ENCODE data around the gene TMC8.

TMC8 gene

GRCh38 chr17:78089576-78090281 is 40.8 kb upstream of the TMC8 start:
- no peak overlapping the region for H3K9ac ChIP-seq (ENCODE audit: low read depth, low read length, poor library complexity, severe bottlenecking)
- H3F3A ChIP-seq (ENCODE audit: low read depth): no peaks in the 10 kb centered on the region
- no peaks in the 10 kb centered on the region for H4K20me1 ChIP-seq (ENCODE audit: insufficient read depth, low read length, poor library complexity, severe bottlenecking)
- H3K4me3 ChIP-seq (ENCODE audit: low read length, poor library complexity, severe bottlenecking): no peak overlapping the region
- TF ChIP-seq, protein P1, sequence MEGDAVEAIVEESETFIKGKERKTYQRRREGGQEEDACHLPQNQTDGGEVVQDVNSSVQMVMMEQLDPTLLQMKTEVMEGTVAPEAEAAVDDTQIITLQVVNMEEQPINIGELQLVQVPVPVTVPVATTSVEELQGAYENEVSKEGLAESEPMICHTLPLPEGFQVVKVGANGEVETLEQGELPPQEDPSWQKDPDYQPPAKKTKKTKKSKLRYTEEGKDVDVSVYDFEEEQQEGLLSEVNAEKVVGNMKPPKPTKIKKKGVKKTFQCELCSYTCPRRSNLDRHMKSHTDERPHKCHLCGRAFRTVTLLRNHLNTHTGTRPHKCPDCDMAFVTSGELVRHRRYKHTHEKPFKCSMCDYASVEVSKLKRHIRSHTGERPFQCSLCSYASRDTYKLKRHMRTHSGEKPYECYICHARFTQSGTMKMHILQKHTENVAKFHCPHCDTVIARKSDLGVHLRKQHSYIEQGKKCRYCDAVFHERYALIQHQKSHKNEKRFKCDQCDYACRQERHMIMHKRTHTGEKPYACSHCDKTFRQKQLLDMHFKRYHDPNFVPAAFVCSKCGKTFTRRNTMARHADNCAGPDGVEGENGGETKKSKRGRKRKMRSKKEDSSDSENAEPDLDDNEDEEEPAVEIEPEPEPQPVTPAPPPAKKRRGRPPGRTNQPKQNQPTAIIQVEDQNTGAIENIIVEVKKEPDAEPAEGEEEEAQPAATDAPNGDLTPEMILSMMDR (conservative IDR thresholded peaks at IDR 0.05; ENCODE audit: low read length): no peak
- TF ChIP-seq EZH2phosphoT487 (IDR thresholded peaks at IDR 0.05; ENCODE audit: borderline replicate concordance): no peak
- H3K9me3 ChIP-seq (ENCODE audit: insufficient read depth, low read depth, low read length): no peaks in the 10 kb centered on the region
- H3K27me3 ChIP-seq (ENCODE audit: insufficient read depth, low read length, poor library complexity, severe bottlenecking): no peaks in the 10 kb centered on the region
- no peaks in the 10 kb centered on the region for H3K79me2 ChIP-seq (ENCODE audit: insufficient read depth, low read length)
- no peaks in the 10 kb centered on the region for H3K4me1 ChIP-seq (ENCODE audit: insufficient read depth, low read length, poor library complexity, severe bottlenecking)
- H3K4me2 ChIP-seq (ENCODE audit: low read depth, low read length, poor library complexity, severe bottlenecking): no peak overlapping the region
- H2AFZ ChIP-seq (ENCODE audit: low read length): no peak overlapping the region
- H3K36me3 ChIP-seq (ENCODE audit: insufficient read depth, low read length): peaks cover 93% of the 10 kb centered on the region
- no peaks in the 10 kb centered on the region for H3K9me2 ChIP-seq (replicated peaks; ENCODE audit: low read depth, low read length)

- Histone ChIP-seq H3K79me2 (ENCODE audit: insufficient read depth, low read length) (no peaks in the 10 kb centered on the region), H3K36me3 (ENCODE audit: insufficient read depth, low read length) (peaks cover 95% of the 10 kb centered on the region), H4K20me1 (ENCODE audit: insufficient read depth, low read length, poor library complexity, severe bottlenecking) (no peaks in the 10 kb centered on the region), H3K9me2 (replicated peaks; ENCODE audit: low read depth, low read length) (no peaks in the 10 kb centered on the region), H3K27me3 (ENCODE audit: insufficient read depth, low read length, poor library complexity, severe bottlenecking) (no peaks in the 10 kb centered on the region), H3F3A (ENCODE audit: low read depth) (no peaks in the 10 kb centered on the region), H3K4me3 (ENCODE audit: low read length, poor library complexity, severe bottlenecking) (no peak overlapping the region), H3K4me1 (ENCODE audit: insufficient read depth, low read length, poor library complexity, severe bottlenecking) (no peaks in the 10 kb centered on the region), H3K9ac (ENCODE audit: low read depth, low read length, poor library complexity, severe bottlenecking) (no peak overlapping the region), H3K4me2 (ENCODE audit: low read depth, low read length, poor library complexity, severe bottlenecking) (no peak overlapping the region), H2AFZ (ENCODE audit: low read length) (no peak overlapping the region), H3K9me3 (ENCODE audit: insufficient read depth, low read depth, low read length) (no peaks in the 10 kb centered on the region)
- TF ChIP-seq EZH2phosphoT487 (IDR thresholded peaks at IDR 0.05; ENCODE audit: borderline replicate concordance): no peak
- TF ChIP-seq, protein P1 (conservative IDR thresholded peaks at IDR 0.05; ENCODE audit: low read length): no peak
These were observed 37.7 kb upstream of the TMC8 start for GRCh38 chr17:78092794-78093324.

DNA sequence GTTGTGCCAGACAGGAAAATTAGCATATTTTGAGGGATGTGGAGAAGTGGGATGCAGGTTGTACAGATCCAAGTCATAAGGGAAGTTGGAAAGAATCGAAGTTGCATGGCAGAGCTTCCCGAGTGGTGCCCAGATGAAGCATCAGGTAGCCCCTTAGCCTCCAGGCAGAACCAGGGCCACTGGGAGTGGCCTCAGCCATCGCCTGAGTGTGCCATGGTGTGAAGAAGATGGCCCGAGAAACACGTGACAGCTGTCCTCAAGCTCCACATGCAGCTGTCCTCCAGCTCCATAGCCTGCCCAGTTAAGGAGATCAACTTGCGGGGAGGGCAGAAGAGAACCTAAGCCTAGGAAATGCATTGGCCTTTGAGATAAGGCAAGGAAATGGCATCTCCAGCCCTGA is 35.5 kb upstream of the TMC8 start:
- no peaks in the 10 kb centered on the region for H3K9me3 ChIP-seq (ENCODE audit: insufficient read depth, low read depth, low read length)
- H4K20me1 ChIP-seq (ENCODE audit: insufficient read depth, low read length, poor library complexity, severe bottlenecking): no peaks in the 10 kb centered on the region
- H3F3A ChIP-seq (ENCODE audit: low read depth): no peaks in the 10 kb centered on the region
- H3K27me3 ChIP-seq (ENCODE audit: insufficient read depth, low read length, poor library complexity, severe bottlenecking): no peaks in the 10 kb centered on the region
- H3K79me2 ChIP-seq (ENCODE audit: insufficient read depth, low read length): no peaks in the 10 kb centered on the region
- H3K4me3 ChIP-seq (ENCODE audit: low read length, poor library complexity, severe bottlenecking): no peak overlapping the region
- no peak overlapping the region for H3K9ac ChIP-seq (ENCODE audit: low read depth, low read length, poor library complexity, severe bottlenecking)
- no peaks in the 10 kb centered on the region for H3K4me1 ChIP-seq (ENCODE audit: insufficient read depth, low read length, poor library complexity, severe bottlenecking)
- H3K9me2 ChIP-seq (replicated peaks; ENCODE audit: low read depth, low read length): no peaks in the 10 kb centered on the region
- H3K36me3 ChIP-seq (ENCODE audit: insufficient read depth, low read length): peaks cover 100% of the 10 kb centered on the region; the same call in 1 of the 2 replicates
- H3K4me2 ChIP-seq (ENCODE audit: low read depth, low read length, poor library complexity, severe bottlenecking): no peak overlapping the region
- no peak overlapping the region for H2AFZ ChIP-seq (ENCODE audit: low read length)
- no peak for TF ChIP-seq EZH2phosphoT487 (IDR thresholded peaks at IDR 0.05; ENCODE audit: borderline replicate concordance)
- TF ChIP-seq, protein P1 (conservative IDR thresholded peaks at IDR 0.05; ENCODE audit: low read length): no peak

Measured in Loucy (cell line).